ENCODE measurements around the gene GRIK2.

DNA sequence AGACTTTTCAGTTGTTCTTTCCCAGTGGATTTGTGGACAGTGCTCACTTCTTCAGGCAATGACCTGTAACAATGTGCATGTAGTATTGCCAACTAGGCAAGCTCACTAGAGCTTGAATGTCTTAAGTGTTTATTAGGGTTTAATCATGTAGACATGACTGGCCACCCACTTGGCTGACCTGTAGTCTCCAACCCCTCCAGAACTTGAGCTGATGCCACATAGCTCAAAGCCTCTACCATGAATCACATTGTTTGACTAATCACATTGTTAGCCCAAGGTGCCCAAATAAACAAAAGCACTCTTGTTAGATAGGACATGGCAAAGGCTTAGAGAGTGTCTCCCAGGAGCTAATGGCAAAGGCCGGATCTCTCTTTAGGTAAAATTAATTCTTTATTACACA, 272.7 kb downstream of the GRIK2 start:
- TF ChIP-seq, protein P1, sequence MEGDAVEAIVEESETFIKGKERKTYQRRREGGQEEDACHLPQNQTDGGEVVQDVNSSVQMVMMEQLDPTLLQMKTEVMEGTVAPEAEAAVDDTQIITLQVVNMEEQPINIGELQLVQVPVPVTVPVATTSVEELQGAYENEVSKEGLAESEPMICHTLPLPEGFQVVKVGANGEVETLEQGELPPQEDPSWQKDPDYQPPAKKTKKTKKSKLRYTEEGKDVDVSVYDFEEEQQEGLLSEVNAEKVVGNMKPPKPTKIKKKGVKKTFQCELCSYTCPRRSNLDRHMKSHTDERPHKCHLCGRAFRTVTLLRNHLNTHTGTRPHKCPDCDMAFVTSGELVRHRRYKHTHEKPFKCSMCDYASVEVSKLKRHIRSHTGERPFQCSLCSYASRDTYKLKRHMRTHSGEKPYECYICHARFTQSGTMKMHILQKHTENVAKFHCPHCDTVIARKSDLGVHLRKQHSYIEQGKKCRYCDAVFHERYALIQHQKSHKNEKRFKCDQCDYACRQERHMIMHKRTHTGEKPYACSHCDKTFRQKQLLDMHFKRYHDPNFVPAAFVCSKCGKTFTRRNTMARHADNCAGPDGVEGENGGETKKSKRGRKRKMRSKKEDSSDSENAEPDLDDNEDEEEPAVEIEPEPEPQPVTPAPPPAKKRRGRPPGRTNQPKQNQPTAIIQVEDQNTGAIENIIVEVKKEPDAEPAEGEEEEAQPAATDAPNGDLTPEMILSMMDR (IDR thresholded peaks at IDR 0.05; ENCODE audit: extremely low read depth in 1 of 2, insufficient read depth in 1 of 2, low read depth in 1 of 2, low read length in 2 of 2): no peak
- TF ChIP-seq EZH2 (IDR thresholded peaks at IDR 0.05; ENCODE audit: borderline replicate concordance, low read depth, low read length, severe bottlenecking): no peak
- TF ChIP-seq POLR2AphosphoS5 (IDR thresholded peaks at IDR 0.05; ENCODE audit: insufficient read depth, low read depth, low read length): no peak
- TF ChIP-seq POLR2A (IDR thresholded peaks at IDR 0.05; ENCODE audit: low read depth, low read length): no peak

Data from endothelial cell of umbilical vein (primary cell).